NCI-H460 (cell line): ENCODE results near the gene TXNDC8. TPM values are rescaled to one million over a fixed set of nuclear protein-coding genes. Genes with fewer than 3 reads are reported as not detected.
A peak's percentile ranks its signal among the peaks of the same experiment; 100 is the strongest.
"Not testable (repeated sequence)": the region's sequence is repeated elsewhere in the genome, so short reads cannot be mapped to it uniquely, and the experiment has no call there.

Source experiments
- DNase-seq: peaks from one replicate; pipeline ENCODE4 v3.0.0-alpha.2; 2016; ENCODE audit warnings: low read depth; ENCODE audit errors: extremely low read depth
- polyA plus RNA-seq: library from polyadenylated mRNA; depleted of rRNA; stranded (reverse); fragments of >200 nt; gene quantifications from 2 replicates; pipeline ENCODE4 v1.2.3, GENCODE V29; 2014; cell fraction: nucleus; rRNA removed
- total RNA-seq: library from RNA; depleted of rRNA; stranded (reverse); fragments of >200 nt; shearing (Covaris generic); gene quantifications from 2 replicates; pipeline ENCODE4 v1.2.3, GENCODE V29; 2014; rRNA removed

TXNDC8 gene
- not detected in 2 replicates for total RNA-seq
- not detected in 2 replicates for polyA plus RNA-seq

DNA sequence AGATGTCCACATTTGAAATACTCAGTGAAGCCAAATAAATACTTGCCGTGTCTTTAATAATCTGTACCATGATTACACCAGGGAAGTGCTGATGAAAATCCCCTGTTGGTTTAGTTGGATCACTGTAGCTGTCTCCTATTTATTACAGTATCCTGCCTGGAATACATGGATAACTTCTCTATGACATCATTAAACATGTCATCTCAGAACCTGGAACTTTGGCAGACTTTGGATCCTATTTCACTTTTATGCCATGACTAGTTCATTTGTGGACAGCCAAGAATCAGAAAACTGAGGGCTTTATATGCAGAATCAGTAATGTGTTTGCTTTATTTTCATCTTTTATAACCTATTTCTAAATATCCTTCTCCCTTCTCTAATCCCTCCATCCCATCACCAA, at the start of gene TXNDC8:
TXNDC8 (minus strand) TSS at position 137 of the 400 bp plus-strand sequence.
- no peak for DNase-seq

DNA sequence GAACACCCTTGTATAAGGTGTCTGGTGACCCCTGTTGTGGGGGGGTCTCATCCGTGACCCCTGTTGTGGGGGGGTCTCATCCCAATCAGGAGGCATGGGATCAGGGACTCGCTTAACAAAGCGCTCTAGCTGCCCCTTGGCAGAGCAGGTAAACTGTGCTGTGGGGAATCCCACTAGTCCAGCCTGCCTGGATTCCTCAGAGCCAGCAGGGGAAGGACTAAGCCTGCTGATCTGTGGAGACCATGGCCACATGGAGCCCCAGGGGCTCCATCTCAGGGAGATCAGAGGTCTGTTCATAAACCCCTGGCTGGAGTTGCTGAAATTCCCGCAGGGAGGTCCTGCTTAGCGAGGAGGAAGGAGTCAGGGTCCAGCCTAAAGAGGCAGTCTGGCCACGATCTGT, 45.8 kb upstream of the TXNDC8 start:
- no peak for DNase-seq

DNA sequence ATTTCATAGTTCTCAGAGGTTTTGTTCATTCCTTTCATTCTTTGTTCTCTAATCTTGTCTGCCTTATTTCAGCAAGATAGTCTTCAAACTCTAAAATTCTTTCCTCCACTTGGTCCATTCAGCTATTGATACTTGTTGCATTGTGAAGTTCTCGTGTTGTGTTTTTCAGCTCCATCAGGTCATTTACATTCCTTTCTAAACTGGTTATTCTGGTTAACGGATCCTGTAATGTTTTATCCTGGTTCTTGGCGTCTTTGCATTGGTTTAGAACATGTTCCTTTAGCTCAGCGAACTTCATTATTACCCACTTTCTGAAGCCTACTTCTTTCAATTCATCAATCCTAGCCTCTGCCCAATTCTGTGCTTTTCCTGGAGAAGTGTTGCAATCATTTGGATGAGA, 45.1 kb upstream of the TXNDC8 start:
- DNase-seq, result no peak

DNA sequence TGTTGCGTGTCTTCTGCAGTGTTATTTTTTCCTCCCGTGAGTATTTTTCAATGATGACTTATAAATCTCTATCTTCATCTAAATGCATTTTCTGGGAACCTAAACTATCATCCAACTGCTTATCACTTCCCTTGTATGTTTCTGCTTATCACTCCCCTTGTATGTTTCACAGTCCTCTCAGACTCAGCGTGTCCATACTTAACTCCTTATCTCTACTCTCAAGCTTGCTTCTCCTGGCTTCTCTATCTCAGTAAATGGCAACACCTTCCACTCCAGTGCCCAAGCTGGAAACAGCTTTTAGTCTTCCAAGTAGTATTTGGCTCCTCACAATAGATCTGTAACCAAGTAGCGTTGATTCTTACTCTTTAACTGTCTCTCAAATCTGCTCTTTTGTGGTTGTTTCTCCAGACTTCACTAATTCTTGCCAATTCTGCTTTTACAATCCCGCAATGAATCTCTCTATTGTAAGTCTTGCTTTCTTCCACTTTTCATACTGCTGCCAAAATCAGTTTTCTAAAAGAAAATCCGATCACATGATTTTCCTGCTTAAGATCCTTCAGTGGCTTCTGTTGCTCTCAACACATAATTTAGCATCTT, 33.8 kb upstream of the TXNDC8 start:
- DNase-seq, result no peak

DNA sequence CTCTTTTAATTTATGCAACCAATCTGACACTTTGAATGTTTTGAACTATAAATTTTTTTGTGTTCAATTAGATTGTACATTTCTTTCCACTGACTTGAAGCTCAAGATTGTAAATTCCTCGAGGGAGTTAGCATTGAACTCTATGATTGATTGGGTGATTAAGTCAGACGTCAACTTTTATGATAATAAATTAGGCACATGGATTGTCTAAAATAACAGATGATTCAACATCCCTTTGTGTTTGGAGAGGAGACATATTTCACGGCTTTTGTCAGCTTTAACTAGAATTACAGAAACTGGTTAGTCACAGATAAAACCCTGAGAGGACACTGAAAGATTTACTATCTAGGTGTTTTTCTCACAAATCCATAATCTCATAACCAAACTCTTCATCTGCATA, 32.7 kb upstream of the TXNDC8 start:
- no peak for DNase-seq

DNA sequence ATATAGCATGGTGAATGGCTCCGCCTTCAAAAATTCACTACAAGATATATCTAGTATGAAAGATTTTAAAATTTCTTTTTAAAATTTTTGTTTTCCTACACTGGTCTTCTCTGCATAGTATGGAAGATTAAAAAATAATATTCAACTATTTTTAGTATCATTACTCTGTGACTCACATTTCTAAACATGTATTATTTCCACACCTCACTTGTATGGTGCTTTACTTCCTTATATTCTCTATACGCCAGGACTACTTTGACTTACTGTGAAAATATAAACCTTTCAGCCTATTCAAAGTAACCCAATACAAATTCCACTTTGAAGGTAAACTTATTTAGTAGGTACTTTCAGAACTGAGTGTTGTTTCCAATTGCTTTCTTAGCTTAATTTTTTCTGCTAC, 26.8 kb upstream of the TXNDC8 start:
- no peak for DNase-seq

DNA sequence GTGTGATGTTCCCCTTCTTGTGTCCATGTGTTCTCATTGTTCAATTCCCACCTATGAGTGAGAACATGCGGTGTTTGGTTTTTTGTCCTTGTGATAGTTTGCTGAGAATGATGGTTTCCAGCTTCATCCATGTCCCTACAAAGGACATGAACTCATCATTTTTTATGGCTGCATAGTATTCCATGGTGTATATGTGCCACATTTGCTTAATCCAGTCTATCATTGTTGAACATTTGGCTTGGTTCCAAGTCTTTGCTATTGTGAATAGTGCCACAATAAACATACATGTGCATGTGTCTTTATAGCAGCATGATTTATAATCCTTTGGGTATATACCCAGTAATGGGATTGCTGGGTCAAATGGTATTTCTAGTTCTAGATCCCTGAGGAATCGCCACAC, 21.3 kb upstream of the TXNDC8 start:
- not testable (repeated sequence) for DNase-seq

DNA sequence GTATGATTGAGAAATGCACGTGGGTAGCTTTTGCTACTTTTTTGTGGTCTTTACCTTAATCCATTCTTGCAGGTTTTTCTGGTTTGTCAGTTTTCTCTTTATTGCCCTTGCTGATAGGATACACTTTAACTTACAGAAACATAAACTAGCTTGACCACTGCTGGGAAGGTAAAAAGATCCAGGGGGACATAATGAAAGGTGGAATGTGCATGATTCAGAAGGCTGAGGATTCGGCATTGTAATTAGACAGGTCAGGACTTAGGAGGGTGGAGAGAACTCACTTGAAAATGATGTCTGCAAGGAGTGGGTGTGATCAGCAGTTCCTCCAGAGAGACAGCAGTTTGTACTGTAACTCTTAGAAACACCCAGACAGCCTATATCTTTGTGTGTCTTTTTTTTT, 19.8 kb upstream of the TXNDC8 start:
- DNase-seq, result no peak

DNA sequence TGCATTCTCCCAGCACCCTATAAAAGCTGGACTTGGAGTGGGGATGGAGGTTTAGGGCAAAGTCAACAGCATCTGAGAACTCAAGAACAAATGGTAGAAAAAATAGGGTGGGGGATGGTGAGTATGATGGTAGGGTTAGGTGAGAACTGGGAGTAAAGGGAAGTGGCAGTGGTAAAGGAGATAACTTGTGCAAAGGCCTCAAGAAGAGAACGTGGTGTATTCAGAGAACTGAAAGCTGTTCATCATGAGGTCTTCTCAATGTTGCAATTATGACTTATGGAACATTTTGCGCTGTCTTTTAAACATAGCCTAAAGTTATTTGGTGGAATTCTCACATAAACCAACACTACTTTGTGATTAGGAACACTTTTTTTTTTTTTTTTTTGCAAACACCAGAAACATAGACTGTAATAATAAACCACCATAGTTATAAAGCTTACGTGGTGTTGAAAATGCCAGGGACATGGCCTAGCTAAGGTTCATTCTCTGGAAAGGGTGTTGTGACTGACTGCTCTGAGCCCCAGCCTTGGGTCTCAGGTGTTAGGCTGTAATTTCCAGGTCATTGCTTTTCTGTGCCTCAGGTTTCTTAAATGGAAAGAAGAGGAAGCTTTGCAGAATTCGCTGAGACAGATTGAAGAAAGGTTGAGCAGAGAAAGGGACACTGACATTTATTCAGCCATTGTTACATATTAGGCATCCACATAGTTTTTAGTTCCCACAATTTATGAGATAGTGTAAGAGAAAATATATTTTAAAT, 19.2 kb upstream of the TXNDC8 start:
- DNase-seq, result no peak

DNA sequence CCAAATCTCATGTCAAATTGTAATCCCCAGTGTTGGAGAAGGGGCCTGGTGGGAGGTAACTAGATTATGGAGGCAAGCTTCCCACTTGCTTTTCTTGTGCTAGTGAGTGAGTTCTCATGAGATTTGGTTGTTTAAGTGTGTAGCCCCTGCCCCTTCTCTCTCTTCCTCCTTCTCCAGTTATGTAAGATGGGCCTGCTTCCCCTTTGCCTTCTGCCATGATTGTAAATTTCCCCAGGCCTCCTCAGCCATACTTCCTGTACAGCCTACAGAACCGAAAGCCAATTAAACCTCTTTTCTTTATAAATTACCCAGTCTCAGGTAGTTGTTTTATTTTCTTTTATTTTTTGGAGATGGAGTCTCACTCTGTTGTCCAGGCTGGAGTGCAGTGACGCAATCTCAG, 18.2 kb upstream of the TXNDC8 start:
- no peak for DNase-seq

DNA sequence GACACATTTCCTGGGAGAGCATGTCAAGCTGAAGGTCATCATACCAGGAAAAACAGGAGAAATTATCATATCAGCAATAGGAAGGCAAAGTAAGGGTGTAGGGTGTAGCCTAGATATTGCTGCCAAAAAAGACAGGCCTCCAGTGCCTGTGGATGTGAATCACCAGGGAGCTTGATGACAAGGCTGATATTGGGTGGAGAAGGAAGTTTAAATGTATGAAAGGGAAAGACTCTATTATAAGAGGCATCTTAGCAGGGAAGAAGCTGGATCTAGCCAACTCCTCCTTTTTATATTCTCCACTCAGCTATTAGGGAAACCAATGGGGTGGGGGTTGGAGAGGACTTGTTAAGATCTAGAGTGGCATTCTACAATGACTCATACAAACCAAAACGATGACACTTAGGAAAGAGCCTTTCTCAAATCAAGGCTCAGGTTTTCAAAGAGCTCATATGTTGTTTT, 13.4 kb upstream of the TXNDC8 start:
- peak; percentile 60 for DNase-seq

DNA sequence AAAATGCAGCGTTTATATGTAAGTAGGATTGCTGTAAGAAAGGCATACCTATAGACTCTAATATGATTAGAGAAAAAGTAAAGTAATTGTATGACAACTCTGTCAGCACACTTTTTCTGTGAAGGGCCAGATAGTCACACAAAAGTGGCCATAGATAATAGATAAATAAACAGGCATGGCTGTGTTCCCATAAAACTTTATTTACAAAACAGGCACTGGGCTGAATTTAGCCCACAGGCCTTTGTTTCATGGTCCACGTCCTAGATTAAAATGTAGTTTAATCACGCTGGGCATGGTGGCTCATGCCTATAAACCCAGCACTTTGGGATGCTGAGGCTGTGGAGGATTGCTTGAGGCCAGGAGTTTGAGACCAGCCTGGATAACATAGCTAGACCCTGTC, 8.7 kb upstream of the TXNDC8 start:
- DNase-seq, result no peak

DNA sequence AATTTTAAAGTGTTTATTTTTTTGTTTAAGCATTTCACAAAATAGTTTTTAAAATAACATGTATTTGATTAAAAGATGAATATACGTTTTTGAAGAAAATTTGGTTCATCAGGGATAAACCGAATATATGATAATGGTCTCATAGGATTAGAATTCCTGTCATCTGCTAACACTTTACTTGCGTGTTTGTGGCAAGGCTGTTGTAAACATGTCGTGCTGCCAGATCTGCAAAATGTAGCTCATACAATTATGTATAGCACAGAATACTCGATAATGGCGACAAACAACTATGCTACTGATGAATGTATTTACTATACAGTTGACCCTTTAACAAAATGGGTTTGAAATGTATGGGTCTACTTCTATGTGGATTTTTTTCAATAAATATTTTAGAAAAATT, 7.2 kb upstream of the TXNDC8 start:
- no peak for DNase-seq

DNA sequence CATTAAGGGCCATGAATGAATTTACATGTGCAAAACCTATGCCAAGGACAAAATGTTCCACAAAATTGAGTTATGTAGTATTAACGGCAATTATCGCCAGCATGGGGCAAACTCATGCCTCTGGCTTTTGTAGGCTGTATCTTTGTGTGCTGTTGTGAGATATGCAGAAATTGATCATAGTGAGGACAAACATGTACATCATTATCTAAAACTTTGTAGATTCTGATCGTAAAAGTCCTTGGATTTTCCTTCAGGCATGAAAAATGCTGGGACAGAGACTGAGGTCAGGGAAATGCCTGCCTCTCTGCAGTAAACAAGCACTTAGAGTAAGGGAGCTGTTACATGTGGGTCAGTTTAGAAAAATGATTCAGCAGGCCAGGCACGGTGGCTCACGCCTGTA, 5.9 kb upstream of the TXNDC8 start:
- no peak for DNase-seq

DNA sequence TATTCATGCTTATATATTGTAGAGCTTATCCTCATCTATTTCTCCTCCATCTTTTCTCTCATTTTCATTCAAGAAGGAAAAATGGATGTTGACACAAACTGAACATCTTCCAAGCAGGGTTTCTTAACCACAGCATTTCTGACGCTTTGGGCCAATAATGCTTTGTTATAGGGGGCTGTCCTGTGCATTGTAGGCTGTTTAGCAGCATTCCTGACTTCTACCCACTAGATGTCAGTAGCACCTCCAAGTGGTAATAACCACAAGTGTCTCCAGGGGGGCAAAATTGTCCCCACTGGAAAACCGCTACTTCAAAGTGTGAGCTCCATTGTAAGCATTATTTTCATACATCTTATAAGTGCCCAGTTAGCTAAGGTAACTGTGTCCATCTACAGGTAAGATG, 2.6 kb upstream of the TXNDC8 start:
- peak; percentile 21 for DNase-seq

DNA sequence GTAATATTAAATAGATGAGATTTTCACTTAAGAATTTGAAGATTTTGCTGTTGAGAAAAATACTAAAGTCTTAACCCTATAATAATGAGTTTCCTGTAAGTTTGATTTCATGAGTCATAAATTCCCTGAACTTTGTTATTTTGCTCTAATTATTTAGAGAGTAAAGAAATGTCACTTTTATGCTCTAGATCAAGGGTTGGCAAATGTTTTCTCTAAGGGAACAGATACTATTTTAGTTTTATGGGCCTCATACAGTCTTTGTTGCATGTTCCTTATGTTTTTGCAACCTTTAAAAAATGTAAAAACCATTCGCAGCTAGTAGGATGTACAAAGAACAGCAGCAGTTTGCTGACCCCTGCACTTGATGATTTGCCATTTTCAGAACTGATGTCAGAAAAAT, 480 bp upstream of the TXNDC8 start:
- no peak for DNase-seq

DNA sequence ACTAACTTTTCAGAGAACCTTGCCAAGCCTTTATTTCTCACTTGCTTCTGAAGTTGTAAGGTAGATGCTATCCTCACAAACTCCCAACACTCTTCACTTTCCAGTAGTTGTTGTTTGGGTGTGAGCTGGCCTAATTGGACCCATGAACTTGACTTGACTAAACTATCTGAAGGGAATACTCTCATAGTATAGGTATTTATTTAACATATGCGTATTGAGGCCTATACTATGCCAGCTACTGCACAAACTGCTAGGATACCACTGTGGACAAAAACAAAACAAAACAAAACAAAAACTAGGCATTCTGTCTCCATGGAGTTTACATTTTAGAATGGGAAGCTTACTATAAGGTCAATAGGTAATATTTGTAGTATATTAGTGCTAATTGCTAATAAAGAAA, 1.3 kb downstream of the TXNDC8 start:
- no peak for DNase-seq

DNA sequence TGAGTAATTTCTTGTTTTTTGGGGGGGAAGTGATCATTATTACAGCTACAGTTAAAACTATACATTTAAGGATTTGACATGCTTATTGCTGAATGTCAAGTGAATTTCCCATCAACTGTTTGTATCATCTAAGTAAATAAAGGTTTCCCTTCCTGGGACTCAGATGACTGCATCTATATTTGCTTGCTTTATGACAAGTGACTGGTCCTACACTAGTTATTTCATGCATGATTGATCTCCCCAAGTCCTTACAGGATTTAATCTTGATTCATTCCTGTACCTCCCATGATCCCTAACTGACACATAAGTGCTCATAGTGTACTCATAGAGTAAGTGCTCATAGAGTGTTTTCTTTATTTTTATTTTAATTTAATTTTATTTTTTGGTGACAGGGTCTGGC, 2.8 kb downstream of the TXNDC8 start:
- no peak for DNase-seq

DNA sequence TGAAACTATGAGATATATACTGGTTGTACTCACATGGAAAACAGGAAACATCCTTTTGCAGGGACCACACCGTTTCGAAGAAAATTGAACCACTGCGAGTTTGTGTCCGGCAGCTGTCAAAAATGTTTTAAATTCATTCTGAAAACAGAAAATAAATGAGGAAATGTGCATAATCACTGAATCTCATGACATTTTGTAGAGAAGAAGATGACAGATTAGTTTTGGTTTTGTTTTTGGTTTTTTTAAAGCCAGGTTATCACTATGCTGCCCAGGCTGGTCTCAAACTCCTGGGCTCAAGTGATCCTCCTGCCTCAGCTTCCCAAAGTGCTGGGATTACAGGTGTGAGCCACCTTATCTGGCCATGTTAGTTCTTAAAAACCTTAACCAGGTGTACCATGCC, 3.5 kb downstream of the TXNDC8 start:
- no peak for DNase-seq

DNA sequence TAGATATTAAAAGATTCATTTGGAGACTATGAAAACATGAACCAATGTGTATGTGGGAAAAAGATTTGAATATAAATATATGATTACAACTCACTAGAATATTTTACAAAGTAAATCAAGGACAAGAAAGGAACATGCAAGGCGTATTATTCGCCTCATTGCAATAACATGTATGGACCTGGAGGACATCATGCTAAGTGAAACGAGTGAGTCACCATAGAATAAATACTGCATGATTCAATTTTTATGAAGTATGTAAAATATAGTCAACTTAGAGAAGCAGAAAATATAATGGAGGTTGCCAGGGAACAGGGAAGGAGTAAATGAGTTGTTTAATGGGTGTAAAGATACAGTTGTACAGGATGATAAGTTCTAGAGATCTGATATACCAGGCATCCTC, 4.9 kb downstream of the TXNDC8 start:
- no peak for DNase-seq

DNA sequence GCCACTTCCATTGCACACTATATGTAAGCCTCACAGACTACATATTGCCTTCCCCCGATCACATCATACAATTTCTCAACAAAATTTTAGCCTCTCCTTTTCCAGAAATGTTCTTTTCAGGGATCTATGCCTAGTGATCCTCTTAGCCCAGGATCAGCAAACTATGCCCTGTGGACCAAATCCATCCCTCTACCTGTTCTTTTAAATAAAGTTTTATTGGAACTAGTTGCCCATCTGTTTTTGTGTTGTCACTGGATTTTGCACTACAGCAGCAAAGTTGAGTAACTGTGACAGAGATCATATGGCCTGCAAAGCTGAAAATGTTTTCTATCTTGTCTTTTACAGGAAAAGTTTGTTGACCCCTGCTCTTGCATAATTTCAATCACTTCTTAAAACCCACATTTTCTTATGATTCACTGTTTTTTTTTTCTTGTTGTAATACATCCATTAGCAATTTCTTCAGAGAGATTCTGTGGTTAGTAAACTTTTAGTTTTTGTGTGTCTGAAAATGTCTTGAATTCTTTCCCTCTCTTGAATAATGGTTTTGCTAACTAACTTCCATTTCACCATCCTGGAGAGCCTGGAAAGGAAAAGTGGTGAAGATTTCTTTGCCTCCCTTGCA, 7.1 kb downstream of the TXNDC8 start:
- no peak for DNase-seq

DNA sequence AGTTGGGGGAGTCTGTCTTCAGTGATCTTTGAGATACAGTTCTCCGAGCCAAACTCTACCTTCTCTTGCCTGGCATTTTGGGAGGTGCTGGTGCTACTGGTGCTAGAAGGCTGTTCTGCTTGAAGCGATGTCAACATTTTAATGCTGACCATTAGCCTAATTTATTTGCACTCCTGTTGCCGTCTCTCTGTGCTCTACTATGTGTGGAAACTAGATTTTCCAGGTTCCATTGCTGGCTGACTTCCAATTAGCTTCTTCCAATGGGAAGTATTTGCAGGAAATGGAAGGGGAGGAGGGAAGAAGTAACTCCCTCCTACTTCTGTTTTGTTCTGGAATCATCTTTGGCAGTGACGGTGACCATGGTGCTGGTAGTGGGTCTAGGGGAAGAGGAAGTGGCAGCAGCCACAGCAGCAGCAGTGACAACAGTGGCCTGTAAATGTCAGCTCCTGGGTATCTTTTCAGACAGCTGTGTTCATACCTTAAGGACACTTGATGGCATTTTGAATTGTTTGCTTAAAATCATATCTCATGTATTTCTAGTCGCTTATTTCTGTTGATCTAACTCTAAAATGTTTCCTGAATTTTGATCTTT, 7.9 kb downstream of the TXNDC8 start:
- no peak for DNase-seq
